ENCODE results near the gene QTRT2.

QTRT2 gene

GRCh38 chr3:114056130-114057010 lies at the start of gene QTRT2, which contains the start of gene CCDC191:
Gene QTRT2 (plus strand): TSS chr3:114056737. CDS start chr3:114065258, 8,521 bp downstream.
Gene CCDC191 (minus strand): TSS chr3:114056526. CDS start chr3:114056466, 60 bp downstream.
- peak; percentile 87 for DNase-seq (ENCODE audit: low spot score)

GRCh38 chr3:114011059-114011797 lies 45.3 kb upstream of the QTRT2 start:
- DNase-seq (ENCODE audit: low spot score): no peak

GRCh38 chr3:114014211-114014610 lies 42.3 kb upstream of the QTRT2 start:
- no peak for DNase-seq (ENCODE audit: low spot score)

GRCh38 chr3:114019486-114019885 lies 37.1 kb upstream of the QTRT2 start:
- no peak for DNase-seq (ENCODE audit: low spot score)

GRCh38 chr3:114020907-114021306 lies 35.6 kb upstream of the QTRT2 start:
- DNase-seq (ENCODE audit: low spot score): no peak

GRCh38 chr3:114022145-114022802 lies 34.3 kb upstream of the QTRT2 start:
- DNase-seq (ENCODE audit: low spot score): no peak

- DNase-seq (ENCODE audit: low spot score): no peak
Measured at GRCh38 chr3:114025451-114025850, 31.1 kb upstream of the QTRT2 start.

- no peak for DNase-seq (ENCODE audit: low spot score)
Measured at GRCh38 chr3:114026331-114026730, 30.2 kb upstream of the QTRT2 start.

- DNase-seq (ENCODE audit: low spot score): no peak
Measured at GRCh38 chr3:114033721-114034120, 22.8 kb upstream of the QTRT2 start.

GRCh38 chr3:114034211-114034610 lies 22.3 kb upstream of the QTRT2 start:
- DNase-seq (ENCODE audit: low spot score): no peak

- DNase-seq (ENCODE audit: low spot score): no peak
Measured at GRCh38 chr3:114034787-114035545, 21.6 kb upstream of the QTRT2 start.

GRCh38 chr3:114035896-114036295 lies 20.6 kb upstream of the QTRT2 start:
- no peak for DNase-seq (ENCODE audit: low spot score)

GRCh38 chr3:114043205-114043604 lies 13.3 kb upstream of the QTRT2 start:
- no peak for DNase-seq (ENCODE audit: low spot score)

GRCh38 chr3:114052216-114052615 lies 4.3 kb upstream of the QTRT2 start:
- no peak for DNase-seq (ENCODE audit: low spot score)

GRCh38 chr3:114057011-114057347 lies 442 bp downstream of the QTRT2 start:
- no peak for DNase-seq (ENCODE audit: low spot score)

GRCh38 chr3:114058646-114059045 lies 2.1 kb downstream of the QTRT2 start:
- no peak for DNase-seq (ENCODE audit: low spot score)

GRCh38 chr3:114060906-114061655 lies 4.5 kb downstream of the QTRT2 start:
- DNase-seq (ENCODE audit: low spot score): no peak

- no peak for DNase-seq (ENCODE audit: low spot score)
Measured at GRCh38 chr3:114067804-114068203, 11.3 kb downstream of the QTRT2 start.

GRCh38 chr3:114068336-114068735 lies 11.8 kb downstream of the QTRT2 start:
- no peak for DNase-seq (ENCODE audit: low spot score)

GRCh38 chr3:114071786-114072185 lies 15.2 kb downstream of the QTRT2 start:
- DNase-seq (ENCODE audit: low spot score): no peak

- no peak for DNase-seq (ENCODE audit: low spot score)
Measured at GRCh38 chr3:114076711-114077110, 20.2 kb downstream of the QTRT2 start.

Data from hepatic stellate cell (primary cell).